HepG2 (cell line): Measurements from ENCODE around the gene KRT40. TPM values are rescaled to one million over a fixed set of nuclear protein-coding genes. Genes with fewer than 3 reads are reported as not detected.

Source experiments
- ATAC-seq: fragments of 200-7000 bp; cut with Tn5 transposase; 3 replicates; pipeline ENCODE4 v1.9.1; 2020; ENCODE audit warnings: mild to moderate bottlenecking, moderate library complexity
- BruUV-seq: library from RNA; stranded (reverse); fragments of 400-500 nt; replicated peaks from 2 replicates; lab custom pipeline; 2021; lab: Mats Ljungman, UMichigan
- CTCF ChIA-PET: fragments of 300-600 bp; formaldehyde crosslinking; extraction: SDS; loops from one replicate; lab custom pipeline; 2021; ENCODE audit warnings: low total read pairs, inconsistent platforms, low intra/inter-chr PET ratio; lab: Yijun Ruan, JAX
- POLR2A ChIA-PET: fragments of 350-600 bp; sonication (Branson Sonifier 250); formaldehyde crosslinking; loops from one replicate; lab custom pipeline; 2020; ENCODE audit warnings: antibody characterized with exemption, inconsistent platforms; lab: Yijun Ruan, JAX
- DNase-seq: peaks from one replicate; pipeline ENCODE4 v3.0.0-alpha.2; 2015; ENCODE audit warnings: low spot score
- FAIRE-seq: peaks from 3 replicates; lab custom pipeline; 2011; peaks lifted over from hg19 to GRCh38; lab: Jason Lieb, UNC
- H2AFZ ChIP-seq: one replicate; pipeline ENCODE4 v1.6.1; 2011; ENCODE audit warnings: low read length, inconsistent platforms
- H3K27ac ChIP-seq: fragments of 300-600 bp; 3 replicates; pipeline ENCODE4 v1.8.0; 2011; ENCODE audit warnings: mixed run types, mild to moderate bottlenecking, mixed read lengths, low read length, inconsistent platforms; ENCODE audit not compliant: insufficient read depth; ENCODE audit errors: extremely low read length
- H3K27me3 ChIP-seq, 2 experiments: fragments of 200-600 bp in 1 of 2; 2 replicates in 1 of 2; 3 replicates in 1 of 2; pipeline versions ENCODE4 v1.6.0 to v1.8.0; 2011; ENCODE audit warnings: low read length in 2 of 2, mild to moderate bottlenecking in 2 of 2, moderate library complexity in 2 of 2, inconsistent platforms in 1 of 2; ENCODE audit not compliant: insufficient read depth in 2 of 2, control insufficient read depth in 1 of 2
- H3K36me3 ChIP-seq, 2 experiments: fragments of 200-600 bp in 1 of 2; replicated peaks in 1 of 2; 2 replicates in 1 of 2; 3 replicates in 1 of 2; pipeline versions ENCODE4 v1.5.1 to v1.8.0; 2011; ENCODE audit warnings: low read length in 2 of 2, inconsistent platforms in 1 of 2; ENCODE audit not compliant: insufficient read depth in 2 of 2, control insufficient read depth in 1 of 2
- H3K4me1 ChIP-seq: 2 replicates; pipeline ENCODE4 v1.5.1; 2012; ENCODE audit warnings: low read length, inconsistent platforms; ENCODE audit not compliant: insufficient read depth
- H3K4me2 ChIP-seq: 2 replicates; pipeline ENCODE4 v1.6.0; 2011; ENCODE audit warnings: low read depth, low read length, inconsistent platforms
- H3K4me3 ChIP-seq, 3 experiments: fragments of 200-600 bp in 1 of 3; sonication (generic), shearing (Covaris generic) in 1 of 3; replicated peaks in 1 of 3; 2 replicates each; pipeline ENCODE4 v1.5.1; 2011 to 2016; ENCODE audit warnings: low read length in 3 of 3, inconsistent platforms in 2 of 3, low read depth in 2 of 3, mild to moderate bottlenecking in 2 of 3, control low read depth in 1 of 3, mixed read lengths in 1 of 3; ENCODE audit not compliant: insufficient read depth in 1 of 3
- H3K79me2 ChIP-seq: one replicate; pipeline ENCODE4 v1.6.1; 2011; ENCODE audit warnings: low read length, inconsistent platforms; ENCODE audit not compliant: insufficient read depth
- H3K9ac ChIP-seq: 2 replicates; pipeline ENCODE4 v1.6.0; 2011; ENCODE audit warnings: mild to moderate bottlenecking, low read depth, low read length, inconsistent platforms; ENCODE audit not compliant: insufficient read depth
- H3K9me3 ChIP-seq: 2 replicates; pipeline ENCODE4 v1.5.1; 2012; ENCODE audit warnings: mild to moderate bottlenecking, low read length
- H4K20me1 ChIP-seq: 2 replicates; pipeline ENCODE4 v1.6.0; 2011; ENCODE audit warnings: inconsistent platforms, mild to moderate bottlenecking, low read length, moderate library complexity; ENCODE audit not compliant: insufficient read depth
- BRD4 ChIP-seq: sonication (generic); formaldehyde crosslinking; IDR thresholded peaks from 2 replicates; pipeline ENCODE4 v1.4.0; 2020; ENCODE audit warnings: missing genetic modification reagents
- ERF ChIP-seq: IDR thresholded peaks from 2 replicates; pipeline ENCODE4 v1.6.1; 2018; ENCODE audit warnings: missing biosample characterization, missing genetic modification reagents
- FOSL1 ChIP-seq: sonication (generic); formaldehyde crosslinking; IDR thresholded peaks from 2 replicates; pipeline ENCODE4 v1.9.0; 2021; ENCODE audit warnings: missing genetic modification reagents, borderline replicate concordance
- FOSL2 ChIP-seq: sonication (generic); formaldehyde crosslinking; IDR thresholded peaks from 2 replicates; pipeline ENCODE4 v1.4.0; 2020; ENCODE audit warnings: missing genetic modification reagents
- GFI1 ChIP-seq: sonication (generic); formaldehyde crosslinking; IDR thresholded peaks from 2 replicates; pipeline ENCODE4 v1.5.0; 2020; ENCODE audit warnings: missing genetic modification reagents, mild to moderate bottlenecking, borderline replicate concordance
- HNRNPK ChIP-seq: fragments of 200-400 bp; formaldehyde crosslinking; IDR thresholded peaks from 2 replicates; pipeline ENCODE4 v1.6.1; 2018; ENCODE audit warnings: low read length, low read depth, moderate library complexity, mild to moderate bottlenecking; ENCODE audit not compliant: poor library complexity, severe bottlenecking
- MTA3 ChIP-seq: sonication (generic); formaldehyde crosslinking; IDR thresholded peaks from 2 replicates; pipeline ENCODE4 v1.4.0; 2020; ENCODE audit warnings: missing genetic modification reagents
- NFKB2 ChIP-seq: sonication (generic); formaldehyde crosslinking; IDR thresholded peaks from 2 replicates; pipeline ENCODE4 v1.4.0; 2020; ENCODE audit warnings: missing genetic modification reagents, borderline replicate concordance
- NFYB ChIP-seq: sonication (generic); formaldehyde crosslinking; IDR thresholded peaks from 2 replicates; pipeline ENCODE4 v1.4.0; 2020; ENCODE audit warnings: missing genetic modification reagents
- PITX1 ChIP-seq: sonication (generic); formaldehyde crosslinking; IDR thresholded peaks from 2 replicates; pipeline ENCODE4 v1.5.1; 2020; ENCODE audit warnings: mild to moderate bottlenecking, missing genetic modification reagents
- RARA ChIP-seq: IDR thresholded peaks from 2 replicates; pipeline ENCODE4 v1.6.1; 2016; ENCODE audit warnings: missing genetic modification reagents, missing compliant biosample characterization
- RCOR2 ChIP-seq: IDR thresholded peaks from 2 replicates; pipeline ENCODE4 v1.6.1; 2016; ENCODE audit warnings: missing biosample characterization, missing genetic modification reagents
- RFX3 ChIP-seq: IDR thresholded peaks from 2 replicates; pipeline ENCODE4 v1.6.1; 2016; ENCODE audit warnings: missing biosample characterization, missing genetic modification reagents
- SAP130 ChIP-seq: IDR thresholded peaks from 2 replicates; pipeline ENCODE4 v1.6.1; 2016; ENCODE audit warnings: low read depth
- SIX4 ChIP-seq: sonication (generic); formaldehyde crosslinking; IDR thresholded peaks from 2 replicates; pipeline ENCODE4 v1.4.0; 2020; ENCODE audit warnings: missing genetic modification reagents
- SP140L ChIP-seq: sonication (generic); formaldehyde crosslinking; IDR thresholded peaks from 2 replicates; pipeline ENCODE4 v1.4.0; 2020; ENCODE audit warnings: missing genetic modification reagents, borderline replicate concordance
- ZBTB21 ChIP-seq: sonication (generic); formaldehyde crosslinking; IDR thresholded peaks from 2 replicates; pipeline ENCODE4 v1.4.0; 2020; ENCODE audit warnings: missing genetic modification reagents
- ZFP82 ChIP-seq: sonication (generic); formaldehyde crosslinking; IDR thresholded peaks from 2 replicates; pipeline ENCODE4 v1.5.1; 2020; ENCODE audit warnings: mild to moderate bottlenecking, missing genetic modification reagents, borderline replicate concordance
- ZFP90 ChIP-seq: sonication (generic); formaldehyde crosslinking; IDR thresholded peaks from 2 replicates; pipeline ENCODE4 v1.8.0; 2022; ENCODE audit warnings: missing genetic modification reagents, mild to moderate bottlenecking, inconsistent platforms, borderline replicate concordance
- ZNF616 ChIP-seq: sonication (generic); formaldehyde crosslinking; IDR thresholded peaks from 2 replicates; pipeline ENCODE4 v1.5.0; 2020; ENCODE audit warnings: low read depth, mild to moderate bottlenecking, missing genetic modification reagents
- ZNF747 ChIP-seq: sonication (generic); formaldehyde crosslinking; IDR thresholded peaks from 2 replicates; pipeline ENCODE4 v1.8.1; 2023; ENCODE audit warnings: missing genetic modification reagents, mild to moderate bottlenecking, borderline replicate concordance
- ZNF768 ChIP-seq: sonication (generic); formaldehyde crosslinking; IDR thresholded peaks from 2 replicates; pipeline ENCODE4 v1.4.0; 2020; ENCODE audit warnings: missing genetic modification reagents
- ZNF784 ChIP-seq: sonication (generic); formaldehyde crosslinking; IDR thresholded peaks from 2 replicates; pipeline ENCODE4 v1.5.1; 2020; ENCODE audit warnings: missing genetic modification reagents, mild to moderate bottlenecking, borderline replicate concordance
- ZNF816 ChIP-seq: sonication (generic); formaldehyde crosslinking; IDR thresholded peaks from 2 replicates; pipeline ENCODE4 v1.8.0; 2022; ENCODE audit warnings: missing genetic modification reagents, mild to moderate bottlenecking, borderline replicate concordance
- WGBS: methylation state at CpG from one replicate; pipeline ENCODE4 v1.1.6; 2017; ENCODE audit warnings: low lambda C conversion rate; 5-methylcytosine and 5-hydroxymethylcytosine counted together
- in situ Hi-C: cut with HindIII; loops from 2 replicates; pipeline ENCODE4 v1.10.0; 2017; ENCODE audit warnings: low pct_unique_long_range_greater_than_20kb; ENCODE audit not compliant: extremely low pct_ligation_motif_present
- intact Hi-C: fragments of 100-400 bp; cut with micrococcal nuclease; formaldehyde crosslinking; loops from one replicate; pipeline ENCODE4 v1.10.0; 2022; ENCODE audit not compliant: unreplicated experiment
- polyA plus RNA-seq, 8 experiments: library from polyadenylated mRNA; depleted of rRNA in 3 of 8; stranded (reverse) in 7 of 8; unstranded in 1 of 8; fragments of >200 nt; fragmentation: Illumina TruSeq in 4 of 8; extraction: Trizol in 4 of 8; gene quantifications; 2 replicates each; pipeline versions ENCODE4 v1.2.1 to v1.2.3, GENCODE V29; 2011 to 2016; ENCODE audit warnings: low read depth in 4 of 8, missing spikeins in 1 of 8, mixed read lengths in 1 of 8; ENCODE audit not compliant: insufficient read depth in 1 of 8
- total RNA-seq, 5 experiments: library from RNA; depleted of rRNA; stranded (reverse); fragments of >200 nt; fragmentation: Illumina TruSeq; extraction: Trizol; gene quantifications; 2 replicates each; pipeline ENCODE4 v1.2.3, GENCODE V29; 2016; ENCODE audit warnings: low read depth in 1 of 5

The KRT40 gene
- total and polyA plus RNA-seq, 2 of the 13 experiments (the other 11 are each of a cell fraction or from before 2014, with no cell fraction given), result not detected

GRCh38 chr17:41009301-41009760, 25.2 kb upstream of the KRT40 start (continued):
- peak; percentile 80; the same call in 1 of the 2 replicates for TF ChIP-seq PITX1 (CRISPR knock-in tag)
- TF ChIP-seq RCOR2 (CRISPR knock-in tag), result peak; percentile 88
- TF ChIP-seq GFI1 (CRISPR knock-in tag), result peak; percentile 82

GRCh38 chr17:41008811-41009210, 24.7 kb upstream of the KRT40 start, which contains the start of gene KRTAP3-1:
TSS of gene KRTAP3-1 (minus strand) at chr17:41009128. CDS start at chr17:41009074, 54 bp downstream.
- Histone ChIP-seq H3K9ac (peak within 1 kb of the TSS; percentile 55), H3K27me3 (no peaks in the 10 kb centered on the region), H3K4me1 (peaks cover 71% of the 10 kb centered on the region), H3K4me3 (no peak within 1 kb of the TSS; a peak in 1 of 6 replicates), H3K9me3 (no peaks in the 10 kb centered on the region), H2AFZ (no peak within 1 kb of the TSS), H3K27ac (peak within 1 kb of the TSS; percentile 70), H3K4me2 (peak within 1 kb of the TSS; percentile 36), H3K36me3 (no peaks in the 10 kb centered on the region), H3K79me2 (no peaks in the 10 kb centered on the region), H4K20me1 (no peaks in the 10 kb centered on the region)
- WGBS, result 73% methylated on average over 8 of the region's 8 CpGs
- ATAC-seq (peak; percentile 74), DNase-seq (peak; percentile 28), FAIRE-seq (no peak)
- CTCF ChIA-PET, result no interaction called here
- in situ Hi-C loops, result loop anchor here (5.0 kb wide), 1 partner anchor 48 kb away; the partner anchor contains the start of gene KRTAP2-2
- POLR2A ChIA-PET, result interaction anchor here (1.6 to 2.1 kb wide), 3 partner anchors 50 to 107 kb away, joined by 7 to 15 read pairs (median 14); no protein-coding TSS in a partner anchor
- BruUV-seq, result TSS peak; percentile 99
- intact Hi-C loops, result loop anchor here (1.0 to 5.0 kb wide), 3 partner anchors 50 to 102 kb away; no protein-coding TSS in a partner anchor
- TF ChIP-seq ZNF747 (CRISPR knock-in tag), result no peak
- no peak for TF ChIP-seq HNRNPK
- no peak for TF ChIP-seq RARA (CRISPR knock-in tag)
- TF ChIP-seq ZFP82, result no peak
- TF ChIP-seq RFX3, result no peak
- TF ChIP-seq ZFP90 (CRISPR knock-in tag), result 0 out of 2 replicates have a peak, but pooled peaks have one; percentile 16
- TF ChIP-seq ZBTB21 (CRISPR knock-in tag), result no peak
- TF ChIP-seq SP140L, result no peak
- TF ChIP-seq SAP130 (CRISPR knock-in tag), result no peak
- 0 out of 2 replicates have a peak, but pooled peaks have one; percentile 44 for TF ChIP-seq ZNF768 (CRISPR knock-in tag)
- 0 out of 2 replicates have a peak, but pooled peaks have one; percentile 22 for TF ChIP-seq SIX4 (CRISPR knock-in tag)
- TF ChIP-seq ZNF816 (CRISPR knock-in tag), result no peak
- no peak for TF ChIP-seq RCOR2 (CRISPR knock-in tag)
- no peak for TF ChIP-seq ZNF616 (CRISPR knock-in tag)
- TF ChIP-seq ZNF784 (CRISPR knock-in tag), result no peak
- no peak for TF ChIP-seq MTA3
- 0 out of 2 replicates have a peak, but pooled peaks have one; percentile 7 for TF ChIP-seq FOSL2
- TF ChIP-seq FOSL1 (CRISPR knock-in tag), result no peak
- TF ChIP-seq BRD4 (CRISPR knock-in tag), result 0 out of 2 replicates have a peak, but pooled peaks have one; percentile 49
- TF ChIP-seq NFKB2 (CRISPR knock-in tag), result 0 out of 2 replicates have a peak, but pooled peaks have one; percentile 47
- TF ChIP-seq NFYB (CRISPR knock-in tag), result no peak
- no peak for TF ChIP-seq ERF (CRISPR knock-in tag)
